Measurements from ENCODE around the gene LRRC28.

GRCh38 chr15:99268431-99268830 is 17.1 kb downstream of the LRRC28 start:
- no peak for TF ChIP-seq CTCF (IDR thresholded peaks at IDR 0.05)
- no peak for TF ChIP-seq POLR2A (IDR thresholded peaks at IDR 0.05; ENCODE audit: low read depth)
- TF ChIP-seq EP300 (IDR thresholded peaks at IDR 0.05), result no peak
- TF ChIP-seq POLR2AphosphoS5 (IDR thresholded peaks at IDR 0.05), result no peak

Data from esophagus muscularis mucosa (tissue), 4 donors.